GM23338 (cell line): Measurements from ENCODE around the gene UBN1. TPM values are rescaled to one million over a fixed set of nuclear protein-coding genes. Genes with fewer than 3 reads are reported as not detected.

Experiments
- ATAC-seq: fragments of 200-7000 bp; cut with Tn5 transposase; 3 replicates; pipeline ENCODE4 v1.9.1; 2020
- DNase-seq: peaks from one replicate; pipeline ENCODE4 v3.0.0-alpha.2; 2015; ENCODE audit warnings: low spot score
- H2AFZ ChIP-seq: fragments of 200-600 bp; sonication (generic); 2 replicates; pipeline ENCODE4 v1.8.0; 2016; ENCODE audit warnings: antibody characterized with exemption, mild to moderate bottlenecking, moderate library complexity
- H3F3A ChIP-seq: fragments of 200-600 bp; sonication (generic); replicated peaks from 2 replicates; pipeline ENCODE4 v1.8.0; 2017; ENCODE audit warnings: antibody characterized with exemption, mixed run types, low read depth
- H3K27ac ChIP-seq: fragments of 200-600 bp; sonication (generic); 2 replicates; pipeline ENCODE4 v1.6.1; 2016; ENCODE audit warnings: low read depth
- H3K27me3 ChIP-seq: fragments of 200-600 bp; sonication (generic); 2 replicates; pipeline ENCODE4 v1.8.0; 2016; ENCODE audit warnings: mild to moderate bottlenecking, mixed run types, moderate library complexity; ENCODE audit not compliant: insufficient read depth
- H3K36me3 ChIP-seq: fragments of 200-600 bp; sonication (generic); 2 replicates; pipeline ENCODE4 v1.8.0; 2016; ENCODE audit warnings: mild to moderate bottlenecking; ENCODE audit not compliant: insufficient read depth
- H3K4me1 ChIP-seq: fragments of 200-600 bp; sonication (generic); 2 replicates; pipeline ENCODE4 v1.8.0; 2016; ENCODE audit warnings: mild to moderate bottlenecking, moderate library complexity; ENCODE audit not compliant: insufficient read depth
- H3K4me2 ChIP-seq: fragments of 200-600 bp; sonication (generic); 2 replicates; pipeline ENCODE4 v1.7.1; 2017; ENCODE audit warnings: mixed run types
- H3K4me3 ChIP-seq: fragments of 200-600 bp; sonication (generic); 2 replicates; pipeline ENCODE4 v1.6.1; 2016; ENCODE audit warnings: mixed run types
- H3K79me2 ChIP-seq: fragments of 200-600 bp; sonication (generic); replicated peaks from 2 replicates; pipeline ENCODE4 v1.8.0; 2017; ENCODE audit warnings: mild to moderate bottlenecking; ENCODE audit not compliant: insufficient read depth
- H3K9me2 ChIP-seq: fragments of 200-600 bp; sonication (generic); 2 replicates; pipeline ENCODE4 v1.8.0; 2017; ENCODE audit not compliant: insufficient read depth
- H4K20me1 ChIP-seq: fragments of 200-600 bp; sonication (generic); replicated peaks from 2 replicates; pipeline ENCODE4 v1.8.0; 2017; ENCODE audit warnings: mild to moderate bottlenecking; ENCODE audit not compliant: insufficient read depth
- H3K27ac Mint-ChIP-seq: 2 replicates; pipeline ENCODE4 v1.8.0; 2020; ENCODE audit warnings: inconsistent platforms, mild to moderate bottlenecking, moderate library complexity, mixed read lengths
- H3K27me3 Mint-ChIP-seq: 3 replicates; pipeline ENCODE4 v1.8.0; 2022; ENCODE audit warnings: low read depth, mild to moderate bottlenecking, moderate library complexity, mixed read lengths, inconsistent platforms; ENCODE audit not compliant: insufficient read depth, poor library complexity
- H3K36me3 Mint-ChIP-seq: 3 replicates; pipeline ENCODE4 v1.8.0; 2021; ENCODE audit warnings: low read depth, mild to moderate bottlenecking, inconsistent platforms, moderate library complexity, mixed read lengths
- H3K4me1 Mint-ChIP-seq: 3 replicates; pipeline ENCODE4 v1.8.0; 2020; ENCODE audit warnings: mild to moderate bottlenecking, inconsistent platforms, mixed read lengths
- H3K4me3 Mint-ChIP-seq: 3 replicates; pipeline ENCODE4 v1.8.0; 2021; ENCODE audit warnings: moderate library complexity, mild to moderate bottlenecking, inconsistent platforms, mixed read lengths
- H3K9me3 Mint-ChIP-seq: 3 replicates; pipeline ENCODE4 v1.8.0; 2020; ENCODE audit warnings: moderate library complexity, mild to moderate bottlenecking, inconsistent platforms, mixed read lengths
- CREB1 ChIP-seq: fragments of 250-450 bp; sonication (Bioruptor Pico); IDR thresholded peaks from 2 replicates; pipeline ENCODE4 v1.5.0; 2020; ENCODE audit warnings: low read depth, mild to moderate bottlenecking, moderate library complexity
- EZH2 ChIP-seq: fragments of 200-600 bp; sonication (generic); IDR thresholded peaks from one replicate; pipeline ENCODE4 v1.8.0; 2017; ENCODE audit warnings: antibody characterized with exemption, mild to moderate bottlenecking, low read depth; ENCODE audit not compliant: unreplicated experiment
- EZH2phosphoT487 ChIP-seq: fragments of 200-600 bp; sonication (generic); IDR thresholded peaks from one replicate; pipeline ENCODE4 v1.8.1; 2018; ENCODE audit warnings: antibody characterized with exemption; ENCODE audit not compliant: unreplicated experiment
- JUNB ChIP-seq: IDR thresholded peaks from one replicate; pipeline ENCODE4 v1.6.1; 2016; ENCODE audit warnings: antibody characterized with exemption; ENCODE audit not compliant: unreplicated experiment
- NANOG ChIP-seq: IDR thresholded peaks from 2 replicates; pipeline ENCODE4 v1.6.1; 2016; ENCODE audit warnings: antibody characterized with exemption, borderline replicate concordance
- ZNF331 ChIP-seq: fragments of 250-450 bp; sonication (Bioruptor Pico); IDR thresholded peaks from 2 replicates; pipeline ENCODE4 v1.5.0; 2020; ENCODE audit warnings: low read depth, mild to moderate bottlenecking, moderate library complexity
- polyA plus RNA-seq: library from polyadenylated mRNA; unstranded; fragments of >200 nt; fragmentation: Nextera tagmentation; extraction: Ambion mirVana; gene quantifications from 2 replicates; pipeline ENCODE4 v1.2.1, GENCODE V29; 2016
- total RNA-seq: library from RNA; depleted of rRNA; stranded (reverse); fragments of >200 nt; shearing (Covaris generic); gene quantifications from 2 replicates; pipeline ENCODE4 v1.2.3, GENCODE V29; 2014
- TF ChIP-seq, protein P1 (sequence below): IDR thresholded peaks from 2 replicates; pipeline ENCODE4 v1.6.1; 2016; ENCODE audit warnings: antibody characterized with exemption
- TF ChIP-seq, protein P2 (sequence below): IDR thresholded peaks from one replicate; pipeline ENCODE4 v1.6.1; 2018; ENCODE audit warnings: antibody characterized with exemption; ENCODE audit not compliant: unreplicated experiment

Gene UBN1
- total and polyA plus RNA-seq, 2 experiments from 2014 or later: 18.3 to 46.8 TPM

GRCh38 chr16:4914528-4915225 is 67.4 kb downstream of the UBN1 start (continued):
- TF ChIP-seq, protein P1, sequence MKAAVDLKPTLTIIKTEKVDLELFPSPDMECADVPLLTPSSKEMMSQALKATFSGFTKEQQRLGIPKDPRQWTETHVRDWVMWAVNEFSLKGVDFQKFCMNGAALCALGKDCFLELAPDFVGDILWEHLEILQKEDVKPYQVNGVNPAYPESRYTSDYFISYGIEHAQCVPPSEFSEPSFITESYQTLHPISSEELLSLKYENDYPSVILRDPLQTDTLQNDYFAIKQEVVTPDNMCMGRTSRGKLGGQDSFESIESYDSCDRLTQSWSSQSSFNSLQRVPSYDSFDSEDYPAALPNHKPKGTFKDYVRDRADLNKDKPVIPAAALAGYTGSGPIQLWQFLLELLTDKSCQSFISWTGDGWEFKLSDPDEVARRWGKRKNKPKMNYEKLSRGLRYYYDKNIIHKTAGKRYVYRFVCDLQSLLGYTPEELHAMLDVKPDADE: no peak
- TF ChIP-seq NANOG (no peak), EZH2 (no peak), CREB1 (no peak), JUNB (no peak), EZH2phosphoT487 (no peak)

- Histone ChIP-seq H3K36me3 (no peaks in the 10 kb centered on the region), H3K4me2 (no peak overlapping the region), H3K4me1 (peaks cover 8% of the 10 kb centered on the region; the same call in 1 of the 2 replicates), H3F3A (0 out of 2 replicates have a peak, but pooled peaks cover 3% of the 10 kb centered on the region), H4K20me1 (no peaks in the 10 kb centered on the region), H3K79me2 (no peaks in the 10 kb centered on the region), H3K4me3 (no peak overlapping the region), H3K27me3 (no peaks in the 10 kb centered on the region), H3K9me2 (no peaks in the 10 kb centered on the region), H2AFZ (no peak overlapping the region), H3K27ac (no peak overlapping the region)
- TF ChIP-seq EZH2: no peak
- TF ChIP-seq, protein P2, sequence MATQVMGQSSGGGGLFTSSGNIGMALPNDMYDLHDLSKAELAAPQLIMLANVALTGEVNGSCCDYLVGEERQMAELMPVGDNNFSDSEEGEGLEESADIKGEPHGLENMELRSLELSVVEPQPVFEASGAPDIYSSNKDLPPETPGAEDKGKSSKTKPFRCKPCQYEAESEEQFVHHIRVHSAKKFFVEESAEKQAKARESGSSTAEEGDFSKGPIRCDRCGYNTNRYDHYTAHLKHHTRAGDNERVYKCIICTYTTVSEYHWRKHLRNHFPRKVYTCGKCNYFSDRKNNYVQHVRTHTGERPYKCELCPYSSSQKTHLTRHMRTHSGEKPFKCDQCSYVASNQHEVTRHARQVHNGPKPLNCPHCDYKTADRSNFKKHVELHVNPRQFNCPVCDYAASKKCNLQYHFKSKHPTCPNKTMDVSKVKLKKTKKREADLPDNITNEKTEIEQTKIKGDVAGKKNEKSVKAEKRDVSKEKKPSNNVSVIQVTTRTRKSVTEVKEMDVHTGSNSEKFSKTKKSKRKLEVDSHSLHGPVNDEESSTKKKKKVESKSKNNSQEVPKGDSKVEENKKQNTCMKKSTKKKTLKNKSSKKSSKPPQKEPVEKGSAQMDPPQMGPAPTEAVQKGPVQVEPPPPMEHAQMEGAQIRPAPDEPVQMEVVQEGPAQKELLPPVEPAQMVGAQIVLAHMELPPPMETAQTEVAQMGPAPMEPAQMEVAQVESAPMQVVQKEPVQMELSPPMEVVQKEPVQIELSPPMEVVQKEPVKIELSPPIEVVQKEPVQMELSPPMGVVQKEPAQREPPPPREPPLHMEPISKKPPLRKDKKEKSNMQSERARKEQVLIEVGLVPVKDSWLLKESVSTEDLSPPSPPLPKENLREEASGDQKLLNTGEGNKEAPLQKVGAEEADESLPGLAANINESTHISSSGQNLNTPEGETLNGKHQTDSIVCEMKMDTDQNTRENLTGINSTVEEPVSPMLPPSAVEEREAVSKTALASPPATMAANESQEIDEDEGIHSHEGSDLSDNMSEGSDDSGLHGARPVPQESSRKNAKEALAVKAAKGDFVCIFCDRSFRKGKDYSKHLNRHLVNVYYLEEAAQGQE: no peak
- H3K27ac Mint-ChIP-seq: no peak overlapping the region
- no peaks in the 10 kb centered on the region for H3K9me3 Mint-ChIP-seq
- ATAC-seq (no peak), DNase-seq (no peak)
- peaks cover 4% of the 10 kb centered on the region for H3K27me3 Mint-ChIP-seq
- H3K4me1 Mint-ChIP-seq: peaks cover 6% of the 10 kb centered on the region; the same call in 2 of the 3 replicates
- H3K36me3 Mint-ChIP-seq: no peaks in the 10 kb centered on the region
- H3K4me3 Mint-ChIP-seq: no peak overlapping the region
Observed at GRCh38 chr16:4915226-4915761, 68.0 kb downstream of the UBN1 start.

DNA sequence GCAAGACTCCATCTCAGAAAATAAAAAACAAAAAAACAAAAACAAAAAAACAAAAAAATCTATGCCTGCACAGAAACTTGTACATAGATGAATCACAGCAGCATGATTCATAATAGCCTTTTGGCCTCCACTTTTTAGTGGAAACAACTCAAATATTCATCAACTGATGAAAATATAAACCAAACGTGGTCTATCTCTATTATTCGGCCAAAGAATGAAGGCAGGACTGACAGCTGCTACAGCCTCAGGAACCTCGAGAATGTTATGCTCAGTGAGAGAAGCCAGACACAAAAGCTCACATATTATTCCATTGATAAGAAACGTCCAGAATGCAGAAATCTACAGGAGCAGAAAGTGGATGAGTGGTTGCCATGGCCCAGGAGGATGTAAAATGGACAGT is 69.8 kb downstream of the UBN1 start:
- H3K27me3 ChIP-seq: no peaks in the 10 kb centered on the region
- H3F3A ChIP-seq: 0 out of 2 replicates have a peak, but pooled peaks cover 3% of the 10 kb centered on the region
- H3K4me3 ChIP-seq: no peak overlapping the region
- Mint-ChIP-seq H3K4me3 (no peak overlapping the region), H3K27me3 (peaks cover 2% of the 10 kb centered on the region), H3K36me3 (no peaks in the 10 kb centered on the region), H3K9me3 (no peaks in the 10 kb centered on the region), H3K4me1 (peaks cover 6% of the 10 kb centered on the region; the same call in 2 of the 3 replicates), H3K27ac (no peak overlapping the region)
- H3K4me1 ChIP-seq: peaks cover 8% of the 10 kb centered on the region; the same call in 1 of the 2 replicates
- no peak for DNase-seq
- TF ChIP-seq, protein P1: no peak
- TF ChIP-seq ZNF331 (CRISPR knock-in tag) (no peak), EZH2phosphoT487 (no peak)
- no peak overlapping the region for H3K4me2 ChIP-seq
- H3K27ac ChIP-seq: no peak overlapping the region
- no peaks in the 10 kb centered on the region for H4K20me1 ChIP-seq
- no peaks in the 10 kb centered on the region for H3K36me3 ChIP-seq
- no peaks in the 10 kb centered on the region for H3K79me2 ChIP-seq
- H2AFZ ChIP-seq: no peak overlapping the region
- no peak for ATAC-seq
- no peaks in the 10 kb centered on the region for H3K9me2 ChIP-seq
